GM12874 (cell line): ENCODE data around the gene PXN.

ENCODE experiments used
- CTCF ChIP-seq: IDR thresholded peaks from 2 replicates; pipeline ENCODE4 v1.5.1; 2011; ENCODE audit warnings: low read depth, mild to moderate bottlenecking, control low read depth, low read length, moderate library complexity; ENCODE audit not compliant: insufficient read depth

PXN gene

DNA sequence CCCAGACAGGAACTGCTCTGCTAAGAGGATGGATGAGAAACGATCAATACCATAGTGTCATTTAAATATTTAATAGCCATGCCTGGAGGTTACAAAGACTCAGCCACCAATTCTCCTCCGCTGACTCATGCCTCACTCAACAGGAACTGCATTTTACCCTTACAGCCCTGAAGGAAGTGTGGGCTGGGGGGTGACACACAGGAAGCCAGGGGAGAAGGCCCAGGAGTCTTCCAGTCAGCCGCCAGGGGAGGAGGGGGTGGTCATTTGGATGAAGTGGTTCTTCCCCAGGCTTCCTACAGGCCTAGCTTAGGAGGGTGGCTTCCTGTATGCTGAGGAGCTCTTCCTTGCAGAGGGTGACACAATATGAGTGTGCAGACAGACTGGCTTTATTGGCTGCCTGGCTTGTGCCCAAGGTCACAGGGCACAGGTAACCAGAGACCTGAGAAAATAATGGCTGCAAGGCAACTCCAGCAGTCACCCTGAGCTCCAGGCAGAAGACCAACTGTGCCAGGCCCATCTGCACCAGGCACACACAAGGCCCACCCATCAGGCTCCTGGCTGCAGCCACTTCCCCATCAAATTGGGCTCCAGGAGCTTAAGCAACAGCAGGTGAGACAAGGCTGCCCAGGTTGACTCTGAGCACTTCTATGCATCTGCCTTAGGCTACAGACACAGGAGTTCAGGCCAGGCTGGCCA is 34.1 kb downstream of the PXN start:
- no peak for TF ChIP-seq CTCF

GRCh38 chr12:120230974-120231315 is 34.6 kb downstream of the PXN start:
- no peak for TF ChIP-seq CTCF

DNA sequence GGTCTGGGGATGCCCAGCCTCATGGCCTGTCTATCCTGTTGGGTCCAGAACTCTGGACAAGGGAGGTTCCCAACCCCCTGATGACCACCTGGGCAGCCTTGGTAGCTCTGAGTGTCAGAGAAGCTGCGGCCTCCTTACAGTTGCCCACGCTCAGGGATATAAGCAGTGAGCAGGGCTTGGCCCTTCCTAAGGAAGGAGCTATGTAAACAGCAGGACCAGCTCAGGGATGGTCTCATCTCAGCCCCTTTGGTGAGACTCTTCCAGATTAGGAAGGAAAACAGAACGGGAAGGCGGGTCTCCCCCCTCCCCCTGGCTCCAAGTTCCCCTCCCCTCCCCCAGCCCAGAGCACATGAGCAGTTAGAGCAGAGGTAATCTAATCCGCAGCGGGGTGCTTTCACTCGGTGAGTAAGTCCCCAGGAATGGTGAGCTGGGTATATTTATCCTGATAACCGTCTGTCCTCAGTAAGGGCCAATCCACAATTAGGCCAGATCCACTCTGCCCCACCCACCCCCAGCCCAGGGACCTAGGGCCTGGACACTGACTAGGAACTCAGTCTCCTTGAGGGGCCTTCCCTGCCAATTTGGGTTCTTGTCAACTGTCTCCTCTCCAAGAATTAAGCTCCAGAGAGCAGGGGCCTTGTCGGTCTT is 35.1 kb downstream of the PXN start:
- no peak for TF ChIP-seq CTCF

DNA sequence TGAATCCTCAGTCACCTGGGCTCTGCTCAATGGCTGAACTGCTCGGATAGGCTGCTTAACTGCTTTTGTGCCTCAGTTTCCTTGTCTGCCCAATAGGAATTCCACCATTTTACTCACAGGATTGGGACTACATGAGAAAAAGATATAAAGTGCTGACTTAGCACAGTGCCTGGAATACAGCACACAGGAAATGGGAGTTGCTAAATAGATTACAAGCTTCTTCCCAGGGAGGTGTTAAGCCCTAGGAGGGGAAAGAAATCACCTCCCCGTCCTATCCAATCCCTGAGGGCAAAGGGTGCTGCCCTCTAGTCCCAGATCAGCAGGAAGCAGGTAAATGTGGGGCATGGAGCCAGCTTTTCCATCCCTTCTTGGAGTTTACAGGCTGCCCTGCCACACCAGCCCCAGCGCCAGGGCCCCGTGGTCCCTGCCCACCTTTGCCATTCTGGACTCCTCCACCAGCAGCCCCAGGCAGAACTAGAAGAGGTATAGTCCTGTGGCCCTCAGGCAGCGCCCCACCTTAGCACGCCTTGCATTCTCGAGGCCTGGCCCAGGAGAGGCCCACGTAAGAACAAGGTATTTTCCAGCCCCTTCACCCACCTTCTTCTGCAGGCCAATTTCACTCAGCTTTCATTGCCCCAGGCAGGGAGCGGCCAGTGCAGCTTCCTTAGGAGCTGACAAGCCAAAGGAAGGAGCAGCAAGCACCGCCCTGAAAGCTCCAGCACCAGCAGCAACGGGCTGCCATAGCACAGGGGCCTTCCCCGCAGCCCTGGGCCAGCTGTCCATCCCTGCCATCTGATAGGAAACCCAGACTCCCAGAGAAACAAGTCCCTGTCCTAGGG is 35.8 kb downstream of the PXN start:
- no peak for TF ChIP-seq CTCF

GRCh38 chr12:120229071-120229486 is 36.5 kb downstream of the PXN start:
- no peak for TF ChIP-seq CTCF

- peak; percentile 94 for TF ChIP-seq CTCF
Observed at GRCh38 chr12:120228291-120229070, 37.0 kb downstream of the PXN start.

GRCh38 chr12:120228041-120228290 is 37.6 kb downstream of the PXN start:
- TF ChIP-seq CTCF: no peak
